Measurements from ENCODE around the gene TMEM255A. TPM values are rescaled to one million over a fixed set of nuclear protein-coding genes. Genes with fewer than 3 reads are reported as not detected.

TMEM255A gene
- total and polyA plus RNA-seq, 12 donors = 0.09 to 3.1 (median 0.96) TPM

- DNase-seq = no peak
- no peak for TF ChIP-seq POLR2A (IDR thresholded peaks at IDR 0.05)
- no peak for TF ChIP-seq CTCF (IDR thresholded peaks at IDR 0.05)
- Histone ChIP-seq H3K9me3 (replicated peaks in 1 of 3) (no peaks in the 10 kb centered on the region), H3K4me3 (no peak overlapping the region), H3K4me1 (replicated peaks in 1 of 2) (no peaks in the 10 kb centered on the region), H3K27me3 (no peaks in the 10 kb centered on the region), H3K36me3 (replicated peaks in 1 of 2) (no peaks in the 10 kb centered on the region), H3K27ac (no peak overlapping the region)
- intact Hi-C loops (cut with DNase I) = no loop called here
- 39 to 74% (median 54%) methylated on average over 2 of the region's 2 CpGs for WGBS, 4 donors
Measured at GRCh38 chrX:120274958-120275357, 36.3 kb downstream of the TMEM255A start.

- TF ChIP-seq POLR2A (IDR thresholded peaks at IDR 0.05) (no peak), CTCF (IDR thresholded peaks at IDR 0.05) (no peak)
Measured at GRCh38 chrX:120274145-120274544, 37.1 kb downstream of the TMEM255A start.

GRCh38 chrX:120271218-120271617 lies 40.0 kb downstream of the TMEM255A start:
- no peak for TF ChIP-seq CTCF (IDR thresholded peaks at IDR 0.05)
- no peak for TF ChIP-seq POLR2A (IDR thresholded peaks at IDR 0.05)
- H3K27ac ChIP-seq = no peak overlapping the region
- no peaks in the 10 kb centered on the region for H3K4me1 ChIP-seq (replicated peaks in 1 of 2)
- H3K9me3 ChIP-seq (replicated peaks in 1 of 3) = no peaks in the 10 kb centered on the region
- 57 to 83% (median 72%) methylated on average over 2 of the region's 2 CpGs for WGBS, 4 donors
- intact Hi-C loops (cut with DNase I) = no loop called here
- H3K27me3 ChIP-seq = no peaks in the 10 kb centered on the region
- peak in 3 of 7 donors; percentile 18 to 31 (median 26) for DNase-seq
- no peaks in the 10 kb centered on the region for H3K36me3 ChIP-seq (replicated peaks in 1 of 2)
- H3K4me3 ChIP-seq = no peak overlapping the region

More at GRCh38 chrX:120274145-120274544, 37.1 kb downstream of the TMEM255A start:
- Histone ChIP-seq H3K36me3 (replicated peaks in 1 of 2) (no peaks in the 10 kb centered on the region), H3K4me3 (no peak overlapping the region), H3K9me3 (replicated peaks in 1 of 3) (no peaks in the 10 kb centered on the region), H3K27me3 (no peaks in the 10 kb centered on the region), H3K27ac (no peak overlapping the region), H3K4me1 (replicated peaks in 1 of 2) (no peaks in the 10 kb centered on the region)
- intact Hi-C loops (cut with DNase I) = no loop called here
- WGBS, 4 donors = 25 to 59% (median 52%) methylated on average over 2 of the region's 2 CpGs
- no peak for DNase-seq

- H3K4me1 ChIP-seq (replicated peaks in 1 of 2) = no peaks in the 10 kb centered on the region
Measured at GRCh38 chrX:120270567-120270966, 40.7 kb downstream of the TMEM255A start.

More at GRCh38 chrX:120270567-120270966, 40.7 kb downstream of the TMEM255A start:
- Histone ChIP-seq H3K27ac (no peak overlapping the region), H3K9me3 (replicated peaks in 1 of 3) (no peaks in the 10 kb centered on the region), H3K4me3 (no peak overlapping the region), H3K36me3 (replicated peaks in 1 of 2) (no peaks in the 10 kb centered on the region), H3K27me3 (no peaks in the 10 kb centered on the region)
- intact Hi-C loops (cut with DNase I) = no loop called here
- WGBS, 4 donors = 62 to 84% (median 74%) methylated on average over 2 to 4 of the region's 4 CpGs
- DNase-seq = no peak
- TF ChIP-seq POLR2A (IDR thresholded peaks at IDR 0.05) (no peak), CTCF (IDR thresholded peaks at IDR 0.05) (no peak)

All from adrenal gland (tissue), 12 donors.